Pancreas (tissue), 10 donors: ENCODE measurements around the gene UBE2J2. TPM values are rescaled to one million over a fixed set of nuclear protein-coding genes. Genes with fewer than 3 reads are reported as not detected.

Source experiments
- ATAC-seq, 4 donors: fragments of 200-7000 bp; cut with Tn5 transposase; one replicate each; pipeline versions ENCODE4 v1.8.0 to v1.9.1; 2020; ENCODE audit warnings: mild to moderate bottlenecking in 4 of 4, moderate library complexity in 4 of 4
- DNase-seq, 6 donors: peaks; one replicate each; pipeline ENCODE4 v3.0.0-alpha.2; 2020
- FAIRE-seq: peaks from 2 replicates; lab custom pipeline; 2012; peaks lifted over from hg19 to GRCh38; lab: Jason Lieb, UNC
- H3K27ac ChIP-seq, 4 donors: fragments of 200-600 bp; sonication (generic); 1 replicate in 3 of 4; 2 replicates in 1 of 4; pipeline versions ENCODE4 v1.5.0 to v1.8.0; 2020
- H3K27me3 ChIP-seq, 4 donors: fragments of 200-600 bp; one replicate each; pipeline ENCODE4 v1.8.0; 2021
- H3K36me3 ChIP-seq, 3 donors: fragments of 200-600 bp; sonication (generic) in 1 of 3; one replicate each; pipeline versions ENCODE4 v1.5.0 to v1.8.0; 2020 to 2021
- H3K4me1 ChIP-seq, 3 donors: fragments of 200-600 bp; one replicate each; pipeline ENCODE4 v1.8.0; 2021
- H3K4me3 ChIP-seq, 4 donors: fragments of 200-600 bp; sonication (generic) in 2 of 4; one replicate each; pipeline versions ENCODE4 v1.5.0 to v1.8.0; 2020 to 2021
- H3K9me3 ChIP-seq, 4 donors: fragments of 200-600 bp; one replicate each; pipeline ENCODE4 v1.8.0; 2021
- WGBS, 2 donors: extraction: QIAGEN DNeasy Blood & Tissue Kit; methylation state at CpG; one replicate each; pipeline ENCODE4 v1.1.7; 2013; 5-methylcytosine and 5-hydroxymethylcytosine counted together
- intact Hi-C, 3 donors: fragments of 100-400 bp; cut with DNase I; formaldehyde crosslinking; loops; one replicate each; pipeline versions ENCODE4 v1.11.1 to v1.14.2; 2022
- microRNA-seq, 2 donors: library from miRNA; unstranded; fragments of <30 nt; microRNA quantifications; one replicate each; pipeline versions ENCODE4 to v1.1.0, GENCODE V29; 2019 to 2020
- polyA plus RNA-seq, 2 donors: library from polyadenylated mRNA; stranded (reverse); fragments of 200-250 nt; gene quantifications; one replicate each; pipeline ENCODE4 v1.2.3, GENCODE V29; 2013
- total RNA-seq, 6 donors: library from RNA; stranded (reverse); fragmentation: NEBNext Ultra II Directional in 4 of 6; extraction: Animal tissue kit (Norgen Biotek cat#: 25700) in 4 of 6; gene quantifications; one replicate each; pipeline versions ENCODE4 v1.2.1 to v1.2.4, GENCODE V29; 2021 to 2023
- TF ChIP-seq, protein P1 (sequence below), 4 donors: fragments of 200-600 bp; sonication (generic) in 3 of 4; IDR thresholded peaks; one replicate each; pipeline versions ENCODE4 v1.5.0 to v1.8.0; 2021; ENCODE audit warnings: antibody characterized with exemption in 4 of 4
- donor health status: healthy with polysubstance abuse.
- donor health status: DM: no; HTN: no; CAD: no; lungs with moderate emphysema.
- donor health status: DM: no; HTN: no; CAD: no.
- donor health status: control.
- donor health status: control.
- donor health status: Bipolar disorder and iron deficiency.
- donor health status: DM: yes; HTN: yes; CAD: no.
- donor health status: DM: no; HTN: no; CAD: no.
- donor health status: DM: no; HTN: no; CAD: no.
- donor health status: DM: yes; HTN: yes; CAD: no.

UBE2J2 gene
- total and polyA plus RNA-seq, 8 donors = 20.8 to 44.5 (median 22.7) TPM

DNA sequence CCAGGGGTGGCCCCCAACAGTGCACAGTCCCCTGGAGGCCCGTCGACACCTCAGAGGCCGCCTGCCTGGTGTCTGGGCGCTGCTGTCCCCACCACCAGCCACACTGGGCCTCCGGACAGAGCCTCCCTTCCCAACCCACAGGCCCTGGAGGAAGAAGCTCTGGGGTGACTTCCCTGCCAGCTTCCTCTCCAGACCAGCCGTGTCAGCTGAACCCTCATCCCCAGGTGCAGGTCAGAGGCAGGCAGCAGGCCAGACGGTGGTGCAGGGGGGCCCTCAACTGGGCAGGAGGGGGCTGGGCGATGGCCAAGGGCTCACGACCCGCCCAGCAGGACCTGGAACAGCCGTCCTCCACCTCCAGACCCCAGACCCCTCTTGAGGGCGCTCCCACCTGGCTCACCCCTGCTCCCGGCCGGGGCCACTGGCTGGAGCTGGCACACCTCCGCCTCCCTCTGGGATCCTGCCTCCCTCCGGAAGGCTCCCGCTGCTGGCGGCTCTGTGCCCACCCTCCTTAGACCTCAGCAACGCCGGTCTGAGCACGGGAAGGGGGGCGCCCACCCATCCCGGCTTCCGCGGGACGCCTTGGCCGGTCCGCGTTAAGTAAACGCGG, 67.8 kb downstream of the UBE2J2 start:
- DNase-seq (peak in 3 of 6 donors; percentile 34 to 74 (median 57)), FAIRE-seq (no peak), ATAC-seq (peak in 1 of 4 donors; percentile 3)
- Histone ChIP-seq H3K9me3 (no peaks in the 10 kb centered on the region), H3K36me3 (no peaks in the 10 kb centered on the region), H3K4me3 (peak overlapping the region in 1 of 4 donors; percentile 21), H3K27ac (no peak overlapping the region), H3K4me1 (no peaks in the 10 kb centered on the region), H3K27me3 (no peaks in the 10 kb centered on the region)
- TF ChIP-seq, protein P1, sequence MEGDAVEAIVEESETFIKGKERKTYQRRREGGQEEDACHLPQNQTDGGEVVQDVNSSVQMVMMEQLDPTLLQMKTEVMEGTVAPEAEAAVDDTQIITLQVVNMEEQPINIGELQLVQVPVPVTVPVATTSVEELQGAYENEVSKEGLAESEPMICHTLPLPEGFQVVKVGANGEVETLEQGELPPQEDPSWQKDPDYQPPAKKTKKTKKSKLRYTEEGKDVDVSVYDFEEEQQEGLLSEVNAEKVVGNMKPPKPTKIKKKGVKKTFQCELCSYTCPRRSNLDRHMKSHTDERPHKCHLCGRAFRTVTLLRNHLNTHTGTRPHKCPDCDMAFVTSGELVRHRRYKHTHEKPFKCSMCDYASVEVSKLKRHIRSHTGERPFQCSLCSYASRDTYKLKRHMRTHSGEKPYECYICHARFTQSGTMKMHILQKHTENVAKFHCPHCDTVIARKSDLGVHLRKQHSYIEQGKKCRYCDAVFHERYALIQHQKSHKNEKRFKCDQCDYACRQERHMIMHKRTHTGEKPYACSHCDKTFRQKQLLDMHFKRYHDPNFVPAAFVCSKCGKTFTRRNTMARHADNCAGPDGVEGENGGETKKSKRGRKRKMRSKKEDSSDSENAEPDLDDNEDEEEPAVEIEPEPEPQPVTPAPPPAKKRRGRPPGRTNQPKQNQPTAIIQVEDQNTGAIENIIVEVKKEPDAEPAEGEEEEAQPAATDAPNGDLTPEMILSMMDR (IDR thresholded peaks at IDR 0.05) = no peak
- intact Hi-C loops = no loop called here
- 34 to 36% methylated on average over 31 of the region's 31 CpGs for WGBS, 2 donors

DNA sequence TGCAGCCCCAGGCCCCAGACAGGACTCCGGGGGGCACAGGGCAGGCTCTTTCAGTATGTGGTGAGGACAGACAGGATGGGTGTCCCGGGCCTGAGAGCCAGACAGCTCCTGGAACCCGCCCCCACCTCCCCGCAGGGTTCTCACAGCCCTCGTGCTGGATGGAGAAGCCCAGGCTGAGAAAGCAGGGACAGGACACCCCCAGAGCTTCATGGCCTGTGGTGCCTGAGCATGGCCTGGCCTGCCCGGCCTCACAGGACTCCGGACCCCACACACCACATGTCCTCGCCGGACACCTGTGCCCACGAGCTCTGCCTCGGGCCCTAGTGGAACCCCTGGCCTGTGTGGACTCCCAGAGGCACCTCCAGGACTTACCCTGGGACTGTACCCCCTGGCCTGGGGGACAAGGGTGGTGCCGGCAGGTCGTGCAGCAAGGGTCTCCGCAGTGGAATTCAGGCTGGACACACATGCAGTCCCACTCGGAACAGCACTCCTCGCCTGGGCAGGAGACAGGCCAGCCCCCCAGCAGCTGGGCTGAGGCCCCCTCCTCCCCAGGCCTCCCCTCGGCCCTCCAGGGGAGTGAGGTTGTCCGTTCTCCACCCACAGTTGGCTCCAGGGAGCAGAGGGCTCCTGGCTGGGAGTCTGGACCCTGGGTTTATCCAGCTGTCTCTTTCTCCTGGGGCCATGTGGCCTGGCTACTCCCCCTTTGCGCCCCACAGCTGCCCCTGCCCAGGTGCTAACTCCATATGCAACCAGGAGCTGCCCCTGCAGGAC, 68.5 kb downstream of the UBE2J2 start:
- TF ChIP-seq, protein P1 (IDR thresholded peaks at IDR 0.05) = no peak
- FAIRE-seq (no peak), ATAC-seq (no peak), DNase-seq (peak in 3 of 6 donors; percentile 28 to 70 (median 53))
- 86 to 87% methylated on average over 18 to 19 of the region's 19 CpGs for WGBS, 2 donors
- no peaks in the 10 kb centered on the region for H3K4me1 ChIP-seq
- no peaks in the 10 kb centered on the region for H3K9me3 ChIP-seq
- intact Hi-C loops = no loop called here
- no peaks in the 10 kb centered on the region for H3K27me3 ChIP-seq
- no peak overlapping the region for H3K27ac ChIP-seq
- H3K36me3 ChIP-seq = no peaks in the 10 kb centered on the region
- no peak overlapping the region for H3K4me3 ChIP-seq

DNA sequence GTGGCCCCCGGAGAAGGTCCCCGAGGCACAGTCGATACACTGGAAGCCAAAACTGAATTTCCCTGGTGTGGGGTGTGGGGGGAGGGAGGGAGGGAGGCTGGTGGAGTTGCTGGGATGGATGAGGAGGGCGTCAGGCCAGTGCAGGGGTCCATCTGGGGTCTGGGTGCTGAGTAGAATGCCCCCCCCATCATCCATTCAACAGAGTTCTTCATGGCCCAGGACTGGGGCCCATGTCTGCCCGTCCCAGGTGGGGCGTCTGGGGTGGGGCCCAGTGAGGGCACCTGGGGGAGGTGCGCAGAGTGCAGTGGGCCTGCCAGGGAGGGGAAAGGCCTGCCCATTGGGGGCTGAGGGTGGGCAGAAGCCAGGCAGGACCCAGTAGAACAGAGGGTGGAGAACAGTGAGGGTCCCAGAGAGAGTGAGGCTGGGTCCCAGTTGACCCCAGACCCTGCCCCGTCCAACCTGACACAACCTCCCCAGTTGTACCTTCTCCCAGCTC, 69.2 kb downstream of the UBE2J2 start:
- peak in 2 of 6 donors; percentile 16 to 57 for DNase-seq
- FAIRE-seq = no peak

More for the DNA sequence above, 69.2 kb downstream of the UBE2J2 start:
- no peaks in the 10 kb centered on the region for H3K36me3 ChIP-seq
- TF ChIP-seq, protein P1 (IDR thresholded peaks at IDR 0.05) = no peak
- H3K9me3 ChIP-seq = no peaks in the 10 kb centered on the region
- H3K27me3 ChIP-seq = no peaks in the 10 kb centered on the region
- intact Hi-C loops = no loop called here
- no peak overlapping the region for H3K27ac ChIP-seq
- H3K4me1 ChIP-seq = no peaks in the 10 kb centered on the region
- no peak for ATAC-seq
- no peak overlapping the region for H3K4me3 ChIP-seq
- WGBS, 2 donors = 85 to 87% methylated on average over 8 of the region's 8 CpGs

Small RNA genes lying within 50 kb of the gene (microRNA-seq; reads per million reads assigned to microRNA genes)
- 0.29 to 1.2 reads per million in 2 donors for gene MIR6726
- gene MIR6727 = 0 to 0.39 reads per million in 2 donors

Other genes starting within 250 kb of the UBE2J2 start
- gene RNF223, start 199.5 kb downstream of the UBE2J2 start, total RNA-seq = under 1 TPM in 4 of 6 donors, not detected in 2; 0.12 to 0.37 (median 0.16) TPM
- gene RNF223, start 199.5 kb downstream of the UBE2J2 start, polyA plus RNA-seq = under 1 TPM; 0.05 to 0.34 TPM
- 1 to 10 TPM; 3.0 to 6.7 (median 4.0) TPM for gene C1orf159, start 157.8 kb downstream of the UBE2J2 start, total RNA-seq
- gene C1orf159, start 157.8 kb downstream of the UBE2J2 start, polyA plus RNA-seq = 10 to 100 TPM; 20.9 to 30.7 TPM
- gene TTLL10, start 100.0 kb downstream of the UBE2J2 start, total RNA-seq = under 1 TPM in 5 of 6 donors, not detected in 1; 0.20 to 0.51 (median 0.38) TPM
- gene TTLL10, start 100.0 kb downstream of the UBE2J2 start, polyA plus RNA-seq = 1 to 10 TPM; 1.0 to 1.6 TPM
- gene TNFRSF18, start 67.3 kb downstream of the UBE2J2 start, total RNA-seq = under 1 TPM in 3 of 6 donors, not detected in 3; 0.32 to 0.34 (median 0.34) TPM
- 1 to 10 TPM; 1.1 to 1.2 TPM for gene TNFRSF18, start 67.3 kb downstream of the UBE2J2 start, polyA plus RNA-seq
- 1 to 10 TPM in 3 of 6 donors, under 1 TPM in 3; 0.26 to 1.6 (median 0.86) TPM for gene TNFRSF4, start 59.7 kb downstream of the UBE2J2 start, total RNA-seq
- 1 to 10 TPM; 2.8 to 5.0 TPM for gene TNFRSF4, start 59.7 kb downstream of the UBE2J2 start, polyA plus RNA-seq
- gene SDF4, start 41.9 kb downstream of the UBE2J2 start, total RNA-seq = 10 to 100 TPM; 68.3 to 99.4 (median 74.2) TPM
- 10 to 100 TPM; 74.0 to 96.6 TPM for gene SDF4, start 41.9 kb downstream of the UBE2J2 start, polyA plus RNA-seq
- gene B3GALT6, start 41.6 kb downstream of the UBE2J2 start, total RNA-seq = 10 to 100 TPM in 3 of 6 donors, 1 to 10 TPM in 3; 6.2 to 13.4 (median 9.0) TPM
- gene B3GALT6, start 41.6 kb downstream of the UBE2J2 start, polyA plus RNA-seq = 1 to 10 TPM; 8.7 to 8.9 TPM
- gene C1QTNF12, start 27.1 kb downstream of the UBE2J2 start, total RNA-seq = 1 to 10 TPM in 3 of 6 donors, under 1 TPM in 3; 0.43 to 1.7 (median 0.93) TPM
- gene C1QTNF12, start 27.1 kb downstream of the UBE2J2 start, polyA plus RNA-seq = 1 to 10 TPM; 2.5 to 4.8 TPM
- gene SCNN1D, start 6.6 kb upstream of the UBE2J2 start, total RNA-seq = 1 to 10 TPM in 5 of 6 donors, under 1 TPM in 1; 0.66 to 6.1 (median 1.6) TPM
- gene SCNN1D, start 6.6 kb upstream of the UBE2J2 start, polyA plus RNA-seq = 10 to 100 TPM; 20.6 to 22.0 TPM
- 10 to 100 TPM; 15.2 to 31.4 (median 18.7) TPM for gene ACAP3, start 34.1 kb upstream of the UBE2J2 start, total RNA-seq
- 100 to 1,000 TPM in 1 of 2 donors, 10 to 100 TPM in 1; 76.0 to 133 TPM for gene ACAP3, start 34.1 kb upstream of the UBE2J2 start, polyA plus RNA-seq
- 10 to 100 TPM in 2 of 6 donors, 1 to 10 TPM in 4; 7.5 to 11.3 (median 9.7) TPM for gene PUSL1, start 34.7 kb upstream of the UBE2J2 start, total RNA-seq
- gene PUSL1, start 34.7 kb upstream of the UBE2J2 start, polyA plus RNA-seq = 10 to 100 TPM; 14.6 to 23.2 TPM
- gene INTS11, start 50.8 kb upstream of the UBE2J2 start, total RNA-seq = 10 to 100 TPM; 33.4 to 60.5 (median 56.8) TPM
- gene INTS11, start 50.8 kb upstream of the UBE2J2 start, polyA plus RNA-seq = 100 to 1,000 TPM; 268 to 311 TPM
- 10 to 100 TPM in 5 of 6 donors, 1 to 10 TPM in 1; 8.0 to 14.8 (median 10.7) TPM for gene CPTP, start 50.9 kb upstream of the UBE2J2 start, total RNA-seq
- gene CPTP, start 50.9 kb upstream of the UBE2J2 start, polyA plus RNA-seq = 10 to 100 TPM; 11.3 to 22.0 TPM
- under 1 TPM; 0.04 to 0.41 (median 0.08) TPM for gene TAS1R3, start 57.4 kb upstream of the UBE2J2 start, total RNA-seq
- gene TAS1R3, start 57.4 kb upstream of the UBE2J2 start, polyA plus RNA-seq = under 1 TPM; 0.21 to 0.34 TPM
- gene DVL1, start 75.6 kb upstream of the UBE2J2 start, total RNA-seq = 10 to 100 TPM; 30.6 to 54.0 (median 48.3) TPM
- gene DVL1, start 75.6 kb upstream of the UBE2J2 start, polyA plus RNA-seq = 100 to 1,000 TPM in 1 of 2 donors, 10 to 100 TPM in 1; 80.5 to 103 TPM
- gene MXRA8, start 84.7 kb upstream of the UBE2J2 start, total RNA-seq = 10 to 100 TPM in 3 of 6 donors, 1 to 10 TPM in 3; 1.6 to 35.8 (median 7.6) TPM
- 10 to 100 TPM; 16.8 to 17.6 TPM for gene MXRA8, start 84.7 kb upstream of the UBE2J2 start, polyA plus RNA-seq
- gene AURKAIP1, start 101.4 kb upstream of the UBE2J2 start, total RNA-seq = 10 to 100 TPM; 52.8 to 83.8 (median 57.7) TPM
- gene AURKAIP1, start 101.4 kb upstream of the UBE2J2 start, polyA plus RNA-seq = 100 to 1,000 TPM; 150 to 161 TPM
- gene CCNL2, start 125.5 kb upstream of the UBE2J2 start, total RNA-seq = 100 to 1,000 TPM in 1 of 6 donors, 10 to 100 TPM in 5; 49.2 to 124 (median 77.1) TPM
- gene CCNL2, start 125.5 kb upstream of the UBE2J2 start, polyA plus RNA-seq = 100 to 1,000 TPM; 270 to 409 TPM
- gene MRPL20, start 133.4 kb upstream of the UBE2J2 start, total RNA-seq = 10 to 100 TPM; 42.1 to 71.8 (median 49.1) TPM
- gene MRPL20, start 133.4 kb upstream of the UBE2J2 start, polyA plus RNA-seq = 100 to 1,000 TPM in 1 of 2 donors, 10 to 100 TPM in 1; 69.0 to 121 TPM
- gene ANKRD65, start 147.4 kb upstream of the UBE2J2 start, total RNA-seq = 10 to 100 TPM in 3 of 6 donors, 1 to 10 TPM in 3; 2.3 to 16.1 (median 10.7) TPM
- 10 to 100 TPM; 22.1 to 41.8 TPM for gene ANKRD65, start 147.4 kb upstream of the UBE2J2 start, polyA plus RNA-seq
- gene VWA1, start 161.8 kb upstream of the UBE2J2 start, total RNA-seq = 100 to 1,000 TPM in 2 of 6 donors, 10 to 100 TPM in 4; 25.4 to 138 (median 52.9) TPM
- gene VWA1, start 161.8 kb upstream of the UBE2J2 start, polyA plus RNA-seq = 10 to 100 TPM; 53.3 to 58.7 TPM
- gene ATAD3C, start 175.8 kb upstream of the UBE2J2 start, total RNA-seq = 1 to 10 TPM; 2.4 to 9.5 (median 5.8) TPM
- 10 to 100 TPM; 11.4 to 22.0 TPM for gene ATAD3C, start 175.8 kb upstream of the UBE2J2 start, polyA plus RNA-seq
- gene ATAD3B, start 197.9 kb upstream of the UBE2J2 start, total RNA-seq = 10 to 100 TPM in 4 of 6 donors, 1 to 10 TPM in 2; 4.4 to 14.1 (median 11.5) TPM
- 10 to 100 TPM; 57.2 to 78.9 TPM for gene ATAD3B, start 197.9 kb upstream of the UBE2J2 start, polyA plus RNA-seq
- 10 to 100 TPM in 5 of 6 donors, 1 to 10 TPM in 1; 8.0 to 18.0 (median 14.8) TPM for gene ATAD3A, start 238.3 kb upstream of the UBE2J2 start, total RNA-seq
- 10 to 100 TPM; 22.5 to 33.8 TPM for gene ATAD3A, start 238.3 kb upstream of the UBE2J2 start, polyA plus RNA-seq